ENCODE measurements around the gene PANK4.

DNA sequence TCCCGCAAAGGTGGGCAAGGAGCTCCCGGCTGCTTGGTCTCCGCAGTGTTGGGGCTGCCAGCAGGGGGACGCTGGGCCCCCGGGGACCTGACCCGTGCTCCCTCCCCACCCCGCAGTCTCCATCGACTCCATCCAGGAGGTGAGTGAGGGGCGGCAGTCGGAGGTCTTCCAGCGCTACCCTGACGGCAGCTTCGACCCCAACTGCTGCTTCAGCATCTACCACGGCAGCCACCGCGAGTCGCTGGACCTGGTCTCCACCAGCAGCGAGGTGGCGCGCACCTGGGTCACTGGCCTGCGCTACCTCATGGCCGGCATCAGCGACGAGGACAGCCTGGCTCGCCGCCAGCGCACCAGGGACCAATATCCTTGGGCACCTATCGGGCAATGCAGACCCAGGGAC is 46.8 kb downstream of the PANK4 start:
- TF ChIP-seq EZH2 (IDR thresholded peaks at IDR 0.05) (no peak), POLR2AphosphoS5 (IDR thresholded peaks at IDR 0.05; ENCODE audit: borderline replicate concordance, low read depth, low read length) (no peak)
